OCI-LY7 (cell line): ENCODE measurements around the gene CAPS. TPM values are rescaled to one million over a fixed set of nuclear protein-coding genes. Genes with fewer than 3 reads are reported as not detected.

Source experiments
- BruUV-seq: library from RNA; stranded (reverse); fragments of 400-500 nt; replicated peaks from 2 replicates; lab custom pipeline; 2021; lab: Mats Ljungman, UMichigan
- CTCF ChIA-PET: fragments of 300-600 bp; sonication (Branson Sonifier 250); formaldehyde crosslinking; loops from one replicate; lab custom pipeline; 2022; ENCODE audit warnings: antibody characterized with exemption; ENCODE audit not compliant: unreplicated experiment; lab: Charles Lee
- POLR2A ChIA-PET: fragments of 300-600 bp; sonication (Branson Sonifier 250); formaldehyde crosslinking; loops from one replicate; lab custom pipeline; 2022; ENCODE audit warnings: antibody characterized with exemption; lab: Charles Lee
- DNase-seq: peaks from one replicate; pipeline ENCODE4 v3.0.0-alpha.2; 2015; ENCODE audit warnings: low spot score
- H2AFZ ChIP-seq: fragments of 200-600 bp; sonication (generic), shearing (Covaris generic); 2 replicates; pipeline ENCODE4 v1.6.1; 2014; ENCODE audit warnings: mild to moderate bottlenecking, antibody characterized with exemption, low read length, moderate library complexity
- H3K27ac ChIP-seq: fragments of 200-600 bp; sonication (generic); 2 replicates; pipeline ENCODE4 v1.5.1; 2014; ENCODE audit warnings: mixed run types, low read depth, mild to moderate bottlenecking, moderate library complexity, low read length, inconsistent platforms; ENCODE audit not compliant: poor library complexity, severe bottlenecking
- H3K36me3 ChIP-seq: fragments of 200-600 bp; sonication (generic); 2 replicates; pipeline ENCODE4 v1.6.1; 2014; ENCODE audit warnings: mild to moderate bottlenecking, antibody characterized with exemption, low read length, moderate library complexity, mixed read lengths; ENCODE audit not compliant: insufficient read depth
- H3K4me1 ChIP-seq: fragments of 200-600 bp; sonication (generic); 2 replicates; pipeline ENCODE4 v1.5.1; 2014; ENCODE audit warnings: mild to moderate bottlenecking, low read length; ENCODE audit not compliant: insufficient read depth, poor library complexity, severe bottlenecking
- H3K4me2 ChIP-seq: fragments of 200-600 bp; sonication (generic); 2 replicates; pipeline ENCODE4 v1.6.1; 2014; ENCODE audit warnings: mild to moderate bottlenecking, low read length
- H3K4me3 ChIP-seq: fragments of 200-600 bp; sonication (generic); 2 replicates; pipeline ENCODE4 v1.5.1; 2014; ENCODE audit warnings: mild to moderate bottlenecking, low read depth, low read length; ENCODE audit not compliant: poor library complexity, severe bottlenecking
- H3K79me2 ChIP-seq: fragments of 200-600 bp; sonication (generic); 2 replicates; pipeline ENCODE4 v1.6.1; 2016; ENCODE audit warnings: low read depth, mild to moderate bottlenecking, low read length, moderate library complexity, mixed read lengths; ENCODE audit not compliant: insufficient read depth
- H3K9me2 ChIP-seq: fragments of 200-600 bp; sonication (generic); 2 replicates; pipeline ENCODE4 v1.6.1; 2016; ENCODE audit warnings: mild to moderate bottlenecking, low read length, mixed read lengths; ENCODE audit not compliant: insufficient read depth
- H3K9me3 ChIP-seq: fragments of 200-600 bp; sonication (generic); 2 replicates; pipeline ENCODE4 v1.6.1; 2014; ENCODE audit warnings: mild to moderate bottlenecking, mixed run types, low read length, mixed read lengths
- H4K20me1 ChIP-seq: fragments of 200-600 bp; sonication (generic); 2 replicates; pipeline ENCODE4 v1.6.1; 2014; ENCODE audit warnings: mild to moderate bottlenecking, antibody characterized with exemption, low read length, moderate library complexity, mixed read lengths; ENCODE audit not compliant: insufficient read depth
- CTCF ChIP-seq: fragments of 200-600 bp; sonication (generic); conservative IDR thresholded peaks from 2 replicates; pipeline ENCODE4 v1.5.1; 2014; ENCODE audit warnings: mild to moderate bottlenecking, antibody characterized with exemption, low read length, moderate library complexity, mixed read lengths
- EZH2phosphoT487 ChIP-seq: fragments of 200-600 bp; sonication (generic); IDR thresholded peaks from 2 replicates; pipeline ENCODE4 v1.6.1; 2018; ENCODE audit warnings: low read depth, borderline replicate concordance, mild to moderate bottlenecking, mixed run types, antibody characterized with exemption, low read length, moderate library complexity, mixed read lengths
- intact Hi-C: fragments of 100-400 bp; cut with micrococcal nuclease; formaldehyde crosslinking; loops from one replicate; pipeline ENCODE4 v1.10.0; 2022; ENCODE audit not compliant: unreplicated experiment
- total RNA-seq, 2 experiments: library from RNA; depleted of rRNA in 1 of 2; stranded (reverse); fragments of >200 nt in 1 of 2; shearing (Covaris generic) in 1 of 2; gene quantifications; 2 replicates each; pipeline ENCODE4 v1.2.3, GENCODE V29; 2014 to 2022

CAPS gene
- total RNA-seq, 2 experiments from 2014 or later, result 8.1 to 11.0 TPM

DNA sequence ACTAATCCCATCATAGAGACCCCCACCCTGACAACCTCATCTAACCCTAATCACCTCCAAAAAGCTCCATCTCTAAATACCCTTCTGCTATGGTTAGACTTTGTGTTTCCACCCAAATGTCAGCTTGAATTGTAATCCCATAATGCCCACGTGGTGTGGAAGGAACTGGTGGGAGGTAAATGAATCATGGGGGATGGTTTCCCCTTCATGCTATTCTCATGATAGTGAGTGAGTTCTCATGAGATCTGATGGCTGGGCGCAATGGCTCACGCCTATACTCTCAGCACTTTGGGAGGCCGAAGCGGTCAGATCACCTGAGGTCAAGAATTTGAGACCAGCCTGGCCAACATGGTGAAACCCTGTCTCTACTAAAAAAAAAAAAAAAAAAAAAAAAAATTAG is 6.8 kb upstream of the CAPS start:
- BruUV-seq, result no TSS peak
- POLR2A ChIA-PET, result no interaction called here
- Histone ChIP-seq H3K4me2 (no peak overlapping the region), H3K4me3 (no peak overlapping the region), H3K4me1 (peaks cover 9% of the 10 kb centered on the region), H3K79me2 (peaks cover 13% of the 10 kb centered on the region), H3K36me3 (peaks cover 9% of the 10 kb centered on the region; the same call in 1 of the 2 replicates), H3K9me3 (no peaks in the 10 kb centered on the region), H3K9me2 (no peaks in the 10 kb centered on the region), H4K20me1 (no peaks in the 10 kb centered on the region), H2AFZ (no peak overlapping the region), H3K27ac (no peak overlapping the region)
- intact Hi-C loops, result loop anchor here (10.0 kb wide), 1 partner anchor 118 kb away; no protein-coding TSS in a partner anchor
- DNase-seq, result no peak
- no peak for TF ChIP-seq CTCF
- TF ChIP-seq EZH2phosphoT487, result no peak
- CTCF ChIA-PET, result no interaction called here

DNA sequence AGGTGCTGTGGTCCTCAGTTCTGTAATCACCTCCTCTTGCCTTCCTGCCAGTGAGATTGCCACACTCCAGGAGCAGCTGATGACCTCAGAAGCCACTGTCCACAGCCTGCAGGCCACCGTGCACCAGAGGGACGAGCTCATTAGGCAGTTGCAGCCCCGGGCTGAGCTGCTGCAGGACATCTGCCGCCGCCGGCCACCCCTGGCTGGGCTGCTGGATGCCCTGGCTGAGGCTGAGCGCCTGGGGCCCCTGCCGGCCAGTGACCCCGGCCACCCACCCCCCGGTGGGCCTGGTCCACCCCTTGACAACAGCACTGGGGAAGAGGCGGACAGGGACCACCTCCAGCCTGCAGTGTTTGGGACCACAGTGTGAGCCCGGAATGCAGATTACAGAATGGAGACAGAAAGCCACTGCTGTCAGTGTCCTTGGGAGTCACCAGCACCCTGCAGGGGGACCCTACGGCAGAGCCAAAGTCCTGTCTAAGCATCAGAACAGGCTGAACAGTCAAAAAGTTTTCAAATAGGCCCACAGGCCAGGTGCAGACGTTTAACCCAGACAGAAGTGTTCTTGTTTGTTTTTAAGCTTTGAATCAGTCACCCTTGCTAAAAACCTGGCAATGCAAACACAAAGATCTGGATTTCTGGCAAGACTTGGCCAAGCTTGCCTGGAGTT is 5.1 kb upstream of the CAPS start:
- ChIA-PET POLR2A (no interaction called here), CTCF (no interaction called here)
- H3K27ac ChIP-seq, result no peak overlapping the region
- no peaks in the 10 kb centered on the region for H4K20me1 ChIP-seq
- H3K4me2 ChIP-seq, result no peak overlapping the region
- no peak overlapping the region for H3K4me3 ChIP-seq
- intact Hi-C loops, result loop anchor here (10.0 kb wide), 1 partner anchor 116 kb away; no protein-coding TSS in a partner anchor
- DNase-seq, result no peak
- H3K36me3 ChIP-seq, result peaks cover 14% of the 10 kb centered on the region; the same call in 1 of the 2 replicates
- H3K79me2 ChIP-seq, result no peaks in the 10 kb centered on the region
- H3K9me3 ChIP-seq, result no peaks in the 10 kb centered on the region
- H2AFZ ChIP-seq, result no peak overlapping the region
- H3K9me2 ChIP-seq, result no peaks in the 10 kb centered on the region
- TF ChIP-seq CTCF (no peak), EZH2phosphoT487 (no peak)
- BruUV-seq, result no TSS peak
- H3K4me1 ChIP-seq, result peaks cover 4% of the 10 kb centered on the region

GRCh38 chr19:5910638-5910907 is 3.5 kb upstream of the CAPS start:
- Histone ChIP-seq H3K4me2 (no peak overlapping the region), H3K27ac (no peak overlapping the region), H3K79me2 (no peaks in the 10 kb centered on the region), H3K9me3 (no peaks in the 10 kb centered on the region), H3K9me2 (no peaks in the 10 kb centered on the region), H3K4me3 (no peak overlapping the region), H3K36me3 (peaks cover 21% of the 10 kb centered on the region; the same call in 1 of the 2 replicates), H3K4me1 (no peaks in the 10 kb centered on the region), H4K20me1 (no peaks in the 10 kb centered on the region), H2AFZ (no peak overlapping the region)
- TF ChIP-seq EZH2phosphoT487, result no peak
- no peak for TF ChIP-seq CTCF
- ChIA-PET CTCF (no interaction called here), POLR2A (no interaction called here)
- intact Hi-C loops, result no loop called here
- DNase-seq, result no peak
- BruUV-seq, result no TSS peak
